GM12875 (cell line): ENCODE measurements around the gene PHKG2.

Source experiments
- H3K4me3 ChIP-seq: one replicate; pipeline ENCODE4 v1.5.1; 2011; ENCODE audit warnings: low read depth, low read length, control low read depth
- CTCF ChIP-seq: IDR thresholded peaks from 2 replicates; pipeline ENCODE4 v1.5.1; 2011; ENCODE audit warnings: low read depth, mild to moderate bottlenecking, control low read depth, inconsistent platforms, low read length, moderate library complexity, borderline replicate concordance; ENCODE audit not compliant: insufficient read depth

PHKG2 gene

GRCh38 chr16:30728321-30728720 lies 19.9 kb upstream of the PHKG2 start:
- TF ChIP-seq CTCF, result no peak
- H3K4me3 ChIP-seq, result no peak overlapping the region

- no peak for TF ChIP-seq CTCF
- no peak overlapping the region for H3K4me3 ChIP-seq
These were observed 19.1 kb upstream of the PHKG2 start for GRCh38 chr16:30728899-30729672.

- no peak overlapping the region for H3K4me3 ChIP-seq
- no peak for TF ChIP-seq CTCF
These were observed 16.8 kb upstream of the PHKG2 start for GRCh38 chr16:30731411-30731810.

GRCh38 chr16:30736995-30737793 lies 11.0 kb upstream of the PHKG2 start:
- no peak for TF ChIP-seq CTCF
- no peak overlapping the region for H3K4me3 ChIP-seq

- TF ChIP-seq CTCF, result no peak
- H3K4me3 ChIP-seq, result no peak overlapping the region
These were observed 10.2 kb upstream of the PHKG2 start for GRCh38 chr16:30737794-30738648.

GRCh38 chr16:30738984-30739951 lies 9.0 kb upstream of the PHKG2 start:
- no peak overlapping the region for H3K4me3 ChIP-seq
- no peak for TF ChIP-seq CTCF
